PC-9 (cell line): ENCODE data around the gene VAC14. TPM values are rescaled to one million over a fixed set of nuclear protein-coding genes. Genes with fewer than 3 reads are reported as not detected.

Experiments used
- BruUV-seq: library from RNA; stranded (reverse); fragments of 400-500 nt; replicated peaks from 2 replicates; lab custom pipeline; 2021; lab: Mats Ljungman, UMichigan
- CTCF ChIA-PET: fragments of 300-600 bp; sonication (Branson Sonifier 250); formaldehyde crosslinking; loops from one replicate; lab custom pipeline; 2022; ENCODE audit warnings: antibody characterized with exemption; lab: Charles Lee
- POLR2A ChIA-PET: fragments of 300-600 bp; sonication (Branson Sonifier 250); formaldehyde crosslinking; loops from one replicate; lab custom pipeline; 2022; ENCODE audit warnings: antibody characterized with exemption; ENCODE audit not compliant: unreplicated experiment; lab: Charles Lee
- DNase-seq, 2 experiments: peaks; one replicate each; pipeline versions ENCODE4 v3.0.0 to v3.0.0-alpha.2; 2015 to 2022; ENCODE audit warnings: mixed read lengths in 1 of 2
- H2AFZ ChIP-seq: fragments of 200-600 bp; sonication (generic); 2 replicates; pipeline ENCODE4 v1.8.1; 2017; ENCODE audit warnings: antibody characterized with exemption
- H3F3A ChIP-seq: fragments of 200-600 bp; sonication (generic); 2 replicates; pipeline ENCODE4 v1.8.1; 2017; ENCODE audit warnings: antibody characterized with exemption, mild to moderate bottlenecking, low read depth; ENCODE audit not compliant: insufficient read depth
- H3K27ac ChIP-seq: fragments of 200-600 bp; sonication (generic); 2 replicates; pipeline ENCODE4 v1.6.1; 2016; ENCODE audit warnings: mixed run types
- H3K27me3 ChIP-seq: fragments of 200-600 bp; sonication (generic); 2 replicates; pipeline ENCODE4 v1.6.1; 2016; ENCODE audit warnings: low read depth, mixed run types; ENCODE audit not compliant: insufficient read depth
- H3K36me3 ChIP-seq: fragments of 200-600 bp; sonication (generic); 2 replicates; pipeline ENCODE4 v1.6.1; 2016; ENCODE audit warnings: low read depth, mixed run types
- H3K4me1 ChIP-seq: fragments of 200-600 bp; sonication (generic); replicated peaks from 2 replicates; pipeline ENCODE4 v1.6.1; 2016; ENCODE audit warnings: mixed run types; ENCODE audit not compliant: insufficient read depth
- H3K4me2 ChIP-seq: fragments of 200-600 bp; sonication (generic); 2 replicates; pipeline ENCODE4 v1.6.1; 2017; ENCODE audit warnings: mixed run types
- H3K4me3 ChIP-seq: fragments of 200-600 bp; sonication (generic); 2 replicates; pipeline ENCODE4 v1.6.1; 2016; ENCODE audit warnings: mixed run types
- H3K79me2 ChIP-seq: fragments of 200-600 bp; sonication (generic); 2 replicates; pipeline ENCODE4 v1.6.1; 2017; ENCODE audit warnings: low read depth, mixed run types
- H3K9me2 ChIP-seq: fragments of 200-600 bp; sonication (generic); 2 replicates; pipeline ENCODE4 v1.8.1; 2017; ENCODE audit warnings: mild to moderate bottlenecking; ENCODE audit not compliant: insufficient read depth
- H3K9me3 ChIP-seq: fragments of 200-600 bp; sonication (generic); 2 replicates; pipeline ENCODE4 v1.8.1; 2016; ENCODE audit warnings: low read depth; ENCODE audit not compliant: insufficient read depth
- H4K20me1 ChIP-seq: fragments of 200-600 bp; sonication (generic); 2 replicates; pipeline ENCODE4 v1.8.1; 2017; ENCODE audit not compliant: insufficient read depth
- CTCF ChIP-seq: fragments of 200-600 bp; sonication (generic); conservative IDR thresholded peaks from 2 replicates; pipeline ENCODE4 v1.6.1; 2017; ENCODE audit warnings: mixed run types, antibody characterized with exemption, mild to moderate bottlenecking, moderate library complexity
- EZH2 ChIP-seq: fragments of 200-600 bp; sonication (generic); IDR thresholded peaks from 2 replicates; pipeline ENCODE4 v1.8.0; 2017; ENCODE audit warnings: antibody characterized with exemption, low read depth
- intact Hi-C: fragments of 100-400 bp; cut with micrococcal nuclease; formaldehyde crosslinking; loops from one replicate; pipeline ENCODE4 v1.10.0; 2022; ENCODE audit not compliant: unreplicated experiment
- total RNA-seq: library from RNA; stranded (reverse); gene quantifications from 2 replicates; pipeline ENCODE4 v1.2.3, GENCODE V29; 2021

Gene VAC14
- total RNA-seq, 1 experiment from 2014 or later: 46.8 TPM

- no peaks in the 10 kb centered on the region for H3K27me3 ChIP-seq
- ChIA-PET CTCF (no interaction called here), POLR2A (no interaction called here)
- BruUV-seq: no TSS peak
- no peak for DNase-seq
- no peaks in the 10 kb centered on the region for H3K9me3 ChIP-seq
- intact Hi-C loops: no loop called here
- H3F3A ChIP-seq: peaks cover 5% of the 10 kb centered on the region; the same call in 1 of the 2 replicates
- H3K9me2 ChIP-seq: no peaks in the 10 kb centered on the region
- peaks cover 10% of the 10 kb centered on the region for H3K36me3 ChIP-seq
- no peak for TF ChIP-seq CTCF
- no peak for TF ChIP-seq EZH2
- no peak overlapping the region for H3K27ac ChIP-seq
- H3K4me2 ChIP-seq: no peak overlapping the region
- H2AFZ ChIP-seq: no peak overlapping the region
- peaks cover 12% of the 10 kb centered on the region for H3K4me1 ChIP-seq
- H4K20me1 ChIP-seq: no peaks in the 10 kb centered on the region
- H3K79me2 ChIP-seq: no peaks in the 10 kb centered on the region
- no peak overlapping the region for H3K4me3 ChIP-seq
Measured at GRCh38 chr16:70740914-70741782, 59.8 kb downstream of the VAC14 start.

GRCh38 chr16:70740174-70740913, 60.6 kb downstream of the VAC14 start:
- H3K4me1 ChIP-seq: peaks cover 4% of the 10 kb centered on the region
- intact Hi-C loops: no loop called here
- H3K36me3 ChIP-seq: peaks cover 10% of the 10 kb centered on the region
- H3K9me3 ChIP-seq: no peaks in the 10 kb centered on the region
- no peaks in the 10 kb centered on the region for H3K9me2 ChIP-seq
- no peak for TF ChIP-seq CTCF
- no peak for TF ChIP-seq EZH2
- H3K27me3 ChIP-seq: no peaks in the 10 kb centered on the region
- no peaks in the 10 kb centered on the region for H4K20me1 ChIP-seq
- ChIA-PET CTCF (no interaction called here), POLR2A (no interaction called here)
- no TSS peak for BruUV-seq
- no peaks in the 10 kb centered on the region for H3F3A ChIP-seq
- H3K79me2 ChIP-seq: no peaks in the 10 kb centered on the region
- H3K4me3 ChIP-seq: no peak overlapping the region
- H3K4me2 ChIP-seq: no peak overlapping the region
- DNase-seq: no peak
- H3K27ac ChIP-seq: no peak overlapping the region
- no peak overlapping the region for H2AFZ ChIP-seq

- POLR2A ChIA-PET: no interaction called here
- Histone ChIP-seq H3K79me2 (no peaks in the 10 kb centered on the region), H3K4me1 (no peaks in the 10 kb centered on the region), H2AFZ (no peak overlapping the region), H3K36me3 (peaks cover 10% of the 10 kb centered on the region), H3K4me3 (no peak overlapping the region), H3K4me2 (no peak overlapping the region), H3K9me3 (no peaks in the 10 kb centered on the region), H3K9me2 (no peaks in the 10 kb centered on the region), H3K27me3 (no peaks in the 10 kb centered on the region), H4K20me1 (no peaks in the 10 kb centered on the region), H3K27ac (no peak overlapping the region), H3F3A (no peaks in the 10 kb centered on the region)
- no TSS peak for BruUV-seq
- no peak for TF ChIP-seq CTCF
- CTCF ChIA-PET: no interaction called here
- no peak for DNase-seq
- intact Hi-C loops: no loop called here
Measured at GRCh38 chr16:70739389-70739788, 61.6 kb downstream of the VAC14 start.
